Ishikawa (cell line): ENCODE results near the gene OR11H6.

ENCODE experiments used
- CEBPB ChIP-seq: IDR thresholded peaks from 2 replicates; pipeline ENCODE4 v1.6.1; 2012
- CREB1 ChIP-seq: IDR thresholded peaks from 2 replicates; pipeline ENCODE4 v1.6.1; 2012; ENCODE audit warnings: low read depth
- EGR1 ChIP-seq: IDR thresholded peaks from 2 replicates; pipeline ENCODE4 v1.6.1; 2012
- EP300 ChIP-seq: IDR thresholded peaks from 2 replicates; pipeline ENCODE4 v1.6.1; 2012; ENCODE audit warnings: borderline replicate concordance
- FOXM1 ChIP-seq: IDR thresholded peaks from 2 replicates; pipeline ENCODE4 v1.6.1; 2012; ENCODE audit warnings: low read depth, borderline replicate concordance
- NFIC ChIP-seq: IDR thresholded peaks from 2 replicates; pipeline ENCODE4 v1.6.1; 2012
- RAD21 ChIP-seq: IDR thresholded peaks from 2 replicates; pipeline ENCODE4 v1.6.1; 2012; ENCODE audit warnings: low read depth
- TAF1 ChIP-seq: IDR thresholded peaks from 2 replicates; pipeline ENCODE4 v1.6.1; 2012; ENCODE audit warnings: low read depth, mild to moderate bottlenecking
- TCF12 ChIP-seq: IDR thresholded peaks from 2 replicates; pipeline ENCODE4 v1.6.1; 2012; ENCODE audit warnings: low read depth
- TEAD4 ChIP-seq: IDR thresholded peaks from 2 replicates; pipeline ENCODE4 v1.6.1; 2012
- YY1 ChIP-seq: IDR thresholded peaks from 2 replicates; pipeline ENCODE4 v1.6.1; 2012; ENCODE audit warnings: low read depth
- ZBTB7A ChIP-seq: IDR thresholded peaks from 2 replicates; pipeline ENCODE4 v1.6.1; 2012; ENCODE audit warnings: low read depth
- TF ChIP-seq, protein P1 (sequence below): IDR thresholded peaks from 2 replicates; pipeline ENCODE4 v1.6.1; 2012; ENCODE audit warnings: low read depth, mild to moderate bottlenecking
- TF ChIP-seq, protein P2 (sequence below): IDR thresholded peaks from 2 replicates; pipeline ENCODE4 v1.6.1; 2012
- TF ChIP-seq, protein P3 (sequence below): IDR thresholded peaks from 2 replicates; pipeline ENCODE4 v1.6.1; 2012

OR11H6 gene

GRCh38 chr14:20179880-20180279 lies 43.6 kb upstream of the OR11H6 start:
- TF ChIP-seq CEBPB (no peak), EP300 (no peak), TEAD4 (no peak), ZBTB7A (no peak), RAD21 (no peak), EGR1 (no peak), FOXM1 (no peak), CREB1 (no peak), TCF12 (no peak), YY1 (no peak), NFIC (no peak), TAF1 (no peak)
- TF ChIP-seq, protein P1, sequence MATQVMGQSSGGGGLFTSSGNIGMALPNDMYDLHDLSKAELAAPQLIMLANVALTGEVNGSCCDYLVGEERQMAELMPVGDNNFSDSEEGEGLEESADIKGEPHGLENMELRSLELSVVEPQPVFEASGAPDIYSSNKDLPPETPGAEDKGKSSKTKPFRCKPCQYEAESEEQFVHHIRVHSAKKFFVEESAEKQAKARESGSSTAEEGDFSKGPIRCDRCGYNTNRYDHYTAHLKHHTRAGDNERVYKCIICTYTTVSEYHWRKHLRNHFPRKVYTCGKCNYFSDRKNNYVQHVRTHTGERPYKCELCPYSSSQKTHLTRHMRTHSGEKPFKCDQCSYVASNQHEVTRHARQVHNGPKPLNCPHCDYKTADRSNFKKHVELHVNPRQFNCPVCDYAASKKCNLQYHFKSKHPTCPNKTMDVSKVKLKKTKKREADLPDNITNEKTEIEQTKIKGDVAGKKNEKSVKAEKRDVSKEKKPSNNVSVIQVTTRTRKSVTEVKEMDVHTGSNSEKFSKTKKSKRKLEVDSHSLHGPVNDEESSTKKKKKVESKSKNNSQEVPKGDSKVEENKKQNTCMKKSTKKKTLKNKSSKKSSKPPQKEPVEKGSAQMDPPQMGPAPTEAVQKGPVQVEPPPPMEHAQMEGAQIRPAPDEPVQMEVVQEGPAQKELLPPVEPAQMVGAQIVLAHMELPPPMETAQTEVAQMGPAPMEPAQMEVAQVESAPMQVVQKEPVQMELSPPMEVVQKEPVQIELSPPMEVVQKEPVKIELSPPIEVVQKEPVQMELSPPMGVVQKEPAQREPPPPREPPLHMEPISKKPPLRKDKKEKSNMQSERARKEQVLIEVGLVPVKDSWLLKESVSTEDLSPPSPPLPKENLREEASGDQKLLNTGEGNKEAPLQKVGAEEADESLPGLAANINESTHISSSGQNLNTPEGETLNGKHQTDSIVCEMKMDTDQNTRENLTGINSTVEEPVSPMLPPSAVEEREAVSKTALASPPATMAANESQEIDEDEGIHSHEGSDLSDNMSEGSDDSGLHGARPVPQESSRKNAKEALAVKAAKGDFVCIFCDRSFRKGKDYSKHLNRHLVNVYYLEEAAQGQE, result no peak
- TF ChIP-seq, protein P2, sequence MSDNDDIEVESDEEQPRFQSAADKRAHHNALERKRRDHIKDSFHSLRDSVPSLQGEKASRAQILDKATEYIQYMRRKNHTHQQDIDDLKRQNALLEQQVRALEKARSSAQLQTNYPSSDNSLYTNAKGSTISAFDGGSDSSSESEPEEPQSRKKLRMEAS, result no peak
- TF ChIP-seq, protein P3, sequence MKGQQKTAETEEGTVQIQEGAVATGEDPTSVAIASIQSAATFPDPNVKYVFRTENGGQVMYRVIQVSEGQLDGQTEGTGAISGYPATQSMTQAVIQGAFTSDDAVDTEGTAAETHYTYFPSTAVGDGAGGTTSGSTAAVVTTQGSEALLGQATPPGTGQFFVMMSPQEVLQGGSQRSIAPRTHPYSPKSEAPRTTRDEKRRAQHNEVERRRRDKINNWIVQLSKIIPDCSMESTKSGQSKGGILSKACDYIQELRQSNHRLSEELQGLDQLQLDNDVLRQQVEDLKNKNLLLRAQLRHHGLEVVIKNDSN, result no peak

DNA sequence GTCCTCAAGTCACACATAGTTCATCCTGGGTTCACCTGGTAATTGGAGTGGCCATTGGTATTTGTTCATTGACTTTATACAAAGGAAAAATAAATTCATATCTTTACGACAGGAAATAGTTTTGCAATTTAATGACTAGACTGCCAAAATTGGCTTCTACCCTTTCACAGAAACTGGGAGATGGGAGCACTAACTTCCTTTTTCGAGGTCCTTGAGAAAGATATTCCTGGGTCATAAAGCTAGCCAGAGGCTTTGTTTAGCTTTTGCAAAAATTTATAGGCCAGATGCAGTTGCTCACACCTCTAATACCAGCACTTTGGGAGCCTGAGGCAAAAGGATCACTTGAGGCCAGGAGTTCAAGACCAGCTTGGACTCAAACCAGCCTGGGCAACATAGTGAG lies 43.0 kb upstream of the OR11H6 start:
- no peak for TF ChIP-seq CREB1
- no peak for TF ChIP-seq TAF1
- TF ChIP-seq, protein P3, result no peak
- TF ChIP-seq EP300, result no peak
- no peak for TF ChIP-seq ZBTB7A
- TF ChIP-seq, protein P2, result no peak
- TF ChIP-seq, protein P1, result no peak
- TF ChIP-seq TCF12, result no peak
- TF ChIP-seq RAD21, result no peak
- no peak for TF ChIP-seq CEBPB
- no peak for TF ChIP-seq EGR1
- no peak for TF ChIP-seq NFIC
- no peak for TF ChIP-seq TEAD4

DNA sequence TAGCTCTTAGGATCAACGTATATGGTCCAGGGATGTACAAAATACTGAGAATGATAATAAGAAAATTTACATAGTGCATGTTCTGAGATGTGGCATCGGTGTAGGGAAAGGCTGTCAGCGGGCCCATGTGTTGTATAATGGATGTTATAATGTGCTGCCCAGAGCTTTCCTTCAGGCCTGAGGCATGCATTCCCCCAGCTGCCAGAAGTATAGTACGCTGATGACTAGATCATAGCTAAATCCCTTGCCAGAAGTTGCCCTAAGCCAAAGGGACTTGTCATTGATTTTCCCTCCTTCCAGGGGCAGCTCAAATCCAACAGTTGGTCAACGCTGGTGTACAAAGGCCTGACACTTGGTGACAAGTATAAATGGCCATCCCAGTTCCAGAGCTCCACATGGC lies 39.3 kb upstream of the OR11H6 start:
- TF ChIP-seq ZBTB7A (no peak), YY1 (no peak)

DNA sequence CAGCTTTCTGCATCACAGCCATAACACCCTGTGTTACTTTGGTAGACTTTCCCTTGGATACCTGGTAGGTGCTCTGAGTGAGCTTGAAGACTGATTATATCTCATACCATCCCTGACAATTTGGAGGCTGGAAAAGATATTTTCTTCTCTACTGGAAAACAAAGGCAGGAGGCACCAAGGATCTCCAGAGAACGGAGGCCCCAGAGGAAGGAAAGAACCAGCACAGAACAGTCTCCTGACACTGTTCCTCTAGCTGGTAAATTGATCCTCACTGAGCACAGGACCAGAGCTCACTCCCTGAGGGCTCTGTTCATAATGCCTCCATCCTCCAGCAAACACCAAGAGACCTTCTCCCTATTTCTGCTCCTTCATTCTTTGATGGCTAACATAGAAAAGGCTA lies 32.9 kb upstream of the OR11H6 start, which contains the start of gene OR11G2:
Gene OR11G2 (plus strand): TSS at position 301 of the 400 bp plus-strand sequence. CDS start 6,542 bp downstream, outside the sequence.
- no peak for TF ChIP-seq EGR1
- no peak for TF ChIP-seq FOXM1
- TF ChIP-seq, protein P1, result no peak
- TF ChIP-seq, protein P2, result no peak
- TF ChIP-seq EP300, result no peak
- TF ChIP-seq TCF12, result no peak
- no peak for TF ChIP-seq NFIC

GRCh38 chr14:20191396-20191795 lies 32.1 kb upstream of the OR11H6 start:
- no peak for TF ChIP-seq EP300
- TF ChIP-seq, protein P1, result peak; percentile 67
